GM18508 (cell line): ENCODE data around the gene GABRG3.

Experiments
- ATAC-seq: cut with Tn5 transposase; IDR thresholded peaks from one replicate; pipeline ENCODE4 v1.9.1; 2021; ENCODE audit warnings: moderate number of reproducible peaks; ENCODE audit not compliant: insufficient read depth, unreplicated experiment

GABRG3 gene

GRCh38 chr15:27587810-27588209 is 616.8 kb downstream of the GABRG3 start:
- no peak for ATAC-seq

GRCh38 chr15:27589260-27589659 is 618.3 kb downstream of the GABRG3 start:
- no peak for ATAC-seq

GRCh38 chr15:27589782-27590181 is 618.8 kb downstream of the GABRG3 start:
- ATAC-seq = no peak
